GM21786 (cell line): Measurements from ENCODE around the gene EXOC3L2.
"Not testable (repeated sequence)": the region's sequence is repeated elsewhere in the genome, so short reads cannot be mapped to it uniquely, and the experiment has no call there.

Experiments used
- ATAC-seq: cut with Tn5 transposase; IDR thresholded peaks from one replicate; pipeline ENCODE4 v1.9.1; 2021; ENCODE audit not compliant: unreplicated experiment

Gene EXOC3L2

GRCh38 chr19:45256836-45257235 lies 11.6 kb upstream of the EXOC3L2 start:
- no peak for ATAC-seq

GRCh38 chr19:45255611-45256157 lies 10.5 kb upstream of the EXOC3L2 start:
- no peak for ATAC-seq

GRCh38 chr19:45254044-45254531 lies 8.9 kb upstream of the EXOC3L2 start:
- ATAC-seq, result no peak

- no peak for ATAC-seq
These were observed 8.3 kb upstream of the EXOC3L2 start for GRCh38 chr19:45253396-45254027.

GRCh38 chr19:45251452-45252354 lies 6.5 kb upstream of the EXOC3L2 start:
- ATAC-seq, result no peak

GRCh38 chr19:45250832-45251451 lies 5.7 kb upstream of the EXOC3L2 start, which contains the start of gene MARK4:
MARK4 (plus strand) TSS chr19:45251271; CDS start chr19:45251589, 318 bp downstream.
- no peak for ATAC-seq

GRCh38 chr19:45250216-45250831 lies 5.1 kb upstream of the EXOC3L2 start:
- ATAC-seq, result no peak

GRCh38 chr19:45249261-45250033 lies 4.2 kb upstream of the EXOC3L2 start:
- ATAC-seq, result no peak

GRCh38 chr19:45247136-45247535 lies 1.9 kb upstream of the EXOC3L2 start:
- ATAC-seq, result no peak

GRCh38 chr19:45245826-45246225 lies 619 bp upstream of the EXOC3L2 start:
- ATAC-seq, result no peak

GRCh38 chr19:45244133-45244794 lies 943 bp downstream of the EXOC3L2 start:
- no peak for ATAC-seq

GRCh38 chr19:45243144-45243732 lies 2.0 kb downstream of the EXOC3L2 start:
- no peak for ATAC-seq

- ATAC-seq, result no peak
These were observed 6.7 kb downstream of the EXOC3L2 start for GRCh38 chr19:45238556-45238955.

- no peak for ATAC-seq
These were observed 9.7 kb downstream of the EXOC3L2 start for GRCh38 chr19:45235485-45235884.

GRCh38 chr19:45234089-45234869 lies 10.9 kb downstream of the EXOC3L2 start:
- no peak for ATAC-seq

- ATAC-seq, result no peak
These were observed 13.3 kb downstream of the EXOC3L2 start for GRCh38 chr19:45231891-45232290.

- not testable (repeated sequence) for ATAC-seq
These were observed 16.2 kb downstream of the EXOC3L2 start for GRCh38 chr19:45229056-45229455.

- no peak for ATAC-seq
These were observed 20.6 kb downstream of the EXOC3L2 start for GRCh38 chr19:45224645-45225044.
